ENCODE data around the gene JPH4. TPM values are rescaled to one million over a fixed set of nuclear protein-coding genes. Genes with fewer than 3 reads are reported as not detected.

Gene JPH4
- total RNA-seq, 1 experiment from 2014 or later = 6.8 TPM

DNA sequence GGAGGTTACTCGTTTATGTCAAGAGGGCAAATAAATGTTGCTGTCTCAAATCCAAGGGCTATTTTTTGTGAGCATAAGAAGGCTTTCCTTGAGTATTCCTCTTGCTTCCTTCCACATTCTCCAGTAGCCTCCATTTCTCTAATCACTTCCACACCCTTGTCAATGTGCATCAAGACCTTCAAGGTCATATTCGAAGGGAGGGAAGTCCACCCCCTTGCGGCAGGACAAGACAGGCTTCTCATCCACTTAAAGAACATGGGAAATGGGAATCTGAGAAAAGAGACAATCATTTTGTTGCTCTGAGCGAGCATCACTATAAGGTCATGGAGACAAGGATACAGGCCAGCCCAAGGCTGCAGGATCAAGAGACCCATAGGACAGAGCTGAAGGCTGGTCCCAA is 44.4 kb upstream of the JPH4 start:
- Mint-ChIP-seq H3K4me3 (no peak overlapping the region), H3K36me3 (ENCODE audit: insufficient read depth in 1 of 3, low read depth in 3 of 3) (peaks cover 0 to 17% (median 0%) of the 10 kb centered on the region in 3 experiments; a peak in 4 of 7 replicates), H3K4me1 (no peaks in the 10 kb centered on the region), H3K27me3 (ENCODE audit: low read depth) (peaks cover 5% of the 10 kb centered on the region), H3K9me3 (peaks cover 44 to 76% of the 10 kb centered on the region in 2 experiments), H3K27ac (no peak overlapping the region)
- Histone ChIP-seq H2BK15ac (ENCODE audit: low read depth, low read length) (no peak overlapping the region), H2BK5ac (ENCODE audit: insufficient read length, low read length) (no peak overlapping the region), H3K14ac (ENCODE audit: insufficient read depth, low read length) (no peak overlapping the region), H4K91ac (ENCODE audit: insufficient read length, low read depth, low read length) (no peak overlapping the region), H3K23me2 (ENCODE audit: insufficient read length, low read depth, low read length, poor library complexity, severe bottlenecking) (no peaks in the 10 kb centered on the region), H3K18ac (ENCODE audit: insufficient read length, low read depth, low read length) (no peak overlapping the region), H3K4ac (ENCODE audit: low read depth, low read length) (no peak overlapping the region), H3K27me3 (ENCODE audit: insufficient read depth, low read length) (no peaks in the 10 kb centered on the region), H2AFZ (ENCODE audit: low read length) (no peak overlapping the region), H2BK12ac (ENCODE audit: insufficient read length, low read depth, low read length) (no peak overlapping the region), H4K8ac (replicated peaks; ENCODE audit: insufficient read length, low read depth, low read length) (no peak overlapping the region), H3K4me1 (ENCODE audit: insufficient read depth, low read length) (no peaks in the 10 kb centered on the region), H4K5ac (ENCODE audit: insufficient read length, low read depth, low read length) (no peak overlapping the region), H3K56ac (ENCODE audit: insufficient read length, low read depth, low read length) (no peak overlapping the region), H3T11ph (ENCODE audit: low read length) (no peak overlapping the region), H3K79me2 (ENCODE audit: insufficient read depth, low read length) (no peaks in the 10 kb centered on the region), H2AK5ac (ENCODE audit: insufficient read length, low read length) (no peak overlapping the region), H4K20me1 (ENCODE audit: control insufficient read depth, insufficient read depth, insufficient read length) (no peaks in the 10 kb centered on the region), H3K79me1 (ENCODE audit: insufficient read depth, low read depth, low read length, poor library complexity, severe bottlenecking) (no peaks in the 10 kb centered on the region), H3K27ac (ENCODE audit: insufficient read length, low read depth, low read length) (no peak overlapping the region), H3K9me3 (ENCODE audit: control insufficient read depth, low read depth, low read length) (peaks cover 25% of the 10 kb centered on the region), H3K9ac (ENCODE audit: extremely low read depth, insufficient read length, low read length) (no peak overlapping the region), H3K23ac (ENCODE audit: insufficient read length, low read depth, low read length) (no peak overlapping the region), H2BK120ac (ENCODE audit: low read depth, low read length, poor library complexity, severe bottlenecking) (no peak overlapping the region), H2BK20ac (ENCODE audit: low read depth, low read length, poor library complexity, severe bottlenecking) (no peak overlapping the region), H3K4me2 (ENCODE audit: insufficient read depth, insufficient read length, low read length) (no peak overlapping the region)
- TF ChIP-seq, protein P1, sequence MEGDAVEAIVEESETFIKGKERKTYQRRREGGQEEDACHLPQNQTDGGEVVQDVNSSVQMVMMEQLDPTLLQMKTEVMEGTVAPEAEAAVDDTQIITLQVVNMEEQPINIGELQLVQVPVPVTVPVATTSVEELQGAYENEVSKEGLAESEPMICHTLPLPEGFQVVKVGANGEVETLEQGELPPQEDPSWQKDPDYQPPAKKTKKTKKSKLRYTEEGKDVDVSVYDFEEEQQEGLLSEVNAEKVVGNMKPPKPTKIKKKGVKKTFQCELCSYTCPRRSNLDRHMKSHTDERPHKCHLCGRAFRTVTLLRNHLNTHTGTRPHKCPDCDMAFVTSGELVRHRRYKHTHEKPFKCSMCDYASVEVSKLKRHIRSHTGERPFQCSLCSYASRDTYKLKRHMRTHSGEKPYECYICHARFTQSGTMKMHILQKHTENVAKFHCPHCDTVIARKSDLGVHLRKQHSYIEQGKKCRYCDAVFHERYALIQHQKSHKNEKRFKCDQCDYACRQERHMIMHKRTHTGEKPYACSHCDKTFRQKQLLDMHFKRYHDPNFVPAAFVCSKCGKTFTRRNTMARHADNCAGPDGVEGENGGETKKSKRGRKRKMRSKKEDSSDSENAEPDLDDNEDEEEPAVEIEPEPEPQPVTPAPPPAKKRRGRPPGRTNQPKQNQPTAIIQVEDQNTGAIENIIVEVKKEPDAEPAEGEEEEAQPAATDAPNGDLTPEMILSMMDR (conservative IDR thresholded peaks at IDR 0.05) = no peak
- no CpG with 5 or more reads among the region's 4 CpGs for WGBS (ENCODE audit: extremely low coverage, insufficient read length, low lambda C conversion rate)
- DNase-seq = no peak

All from H9 (cell line).